KMS-11 (cell line): ENCODE data around the gene TEN1.

Source experiments
- H2AFZ ChIP-seq: fragments of 200-600 bp; sonication (generic); 2 replicates; pipeline ENCODE4 v1.6.1; 2016; ENCODE audit warnings: antibody characterized with exemption, mixed run types, low read depth
- H3K27ac ChIP-seq: fragments of 200-600 bp; sonication (generic); 2 replicates; pipeline ENCODE4 v1.6.1; 2016; ENCODE audit warnings: mild to moderate bottlenecking, mixed run types
- H3K27me3 ChIP-seq: fragments of 200-600 bp; sonication (generic); 2 replicates; pipeline ENCODE4 v1.6.1; 2017; ENCODE audit warnings: mild to moderate bottlenecking, low read depth, mixed run types, moderate library complexity; ENCODE audit not compliant: insufficient read depth
- H3K36me3 ChIP-seq: fragments of 200-600 bp; sonication (generic); 2 replicates; pipeline ENCODE4 v1.6.1; 2017; ENCODE audit warnings: mild to moderate bottlenecking, mixed run types; ENCODE audit not compliant: insufficient read depth
- H3K4me1 ChIP-seq: fragments of 200-600 bp; sonication (generic); 2 replicates; pipeline ENCODE4 v1.6.1; 2016; ENCODE audit warnings: mild to moderate bottlenecking, low read depth, mixed run types; ENCODE audit not compliant: poor library complexity, severe bottlenecking
- H3K4me2 ChIP-seq: fragments of 200-600 bp; sonication (generic); 2 replicates; pipeline ENCODE4 v1.7.0; 2016; ENCODE audit warnings: mild to moderate bottlenecking, mixed run types
- H3K4me3 ChIP-seq: fragments of 200-600 bp; sonication (generic); IDR thresholded peaks from 2 replicates; pipeline ENCODE4 v1.6.1; 2017; ENCODE audit warnings: low read depth, low read length, mixed read lengths; ENCODE audit not compliant: insufficient read depth
- H3K79me2 ChIP-seq: fragments of 200-600 bp; sonication (generic); 2 replicates; pipeline ENCODE4 v1.6.1; 2016; ENCODE audit warnings: low read depth, mixed run types; ENCODE audit not compliant: insufficient read depth
- H3K9ac ChIP-seq: fragments of 200-600 bp; sonication (generic); 2 replicates; pipeline ENCODE4 v1.6.1; 2016; ENCODE audit warnings: mild to moderate bottlenecking, mixed run types
- H4K20me1 ChIP-seq: fragments of 200-600 bp; sonication (generic); 2 replicates; pipeline ENCODE4 v1.6.1; 2016; ENCODE audit warnings: mild to moderate bottlenecking, mixed run types; ENCODE audit not compliant: insufficient read depth
- TF ChIP-seq, protein P1 (sequence below): fragments of 200-600 bp; sonication (generic); conservative IDR thresholded peaks from 2 replicates; pipeline ENCODE4 v1.6.1; 2017; ENCODE audit warnings: low read depth, mild to moderate bottlenecking, antibody characterized with exemption, low read length, moderate library complexity, mixed read lengths

The TEN1 gene

DNA sequence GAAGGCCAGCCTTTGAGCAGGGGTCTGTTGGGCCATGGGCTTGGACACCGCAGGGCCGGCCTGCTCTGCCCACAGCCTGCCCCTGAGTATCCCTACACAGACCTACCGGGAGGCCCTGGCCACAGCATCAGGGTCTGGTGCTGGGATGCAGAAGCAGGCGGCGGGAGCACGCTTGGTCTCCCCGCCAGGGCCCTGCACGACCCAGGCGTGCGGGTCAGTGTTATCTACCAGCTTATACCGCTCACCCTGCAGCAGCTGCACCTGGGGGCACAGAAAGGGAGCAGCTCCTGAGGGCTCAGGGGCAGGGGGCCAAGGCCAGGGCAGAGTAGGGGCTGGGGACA is 39.3 kb downstream of the TEN1 start:
- no peak overlapping the region for H3K9ac ChIP-seq
- no peak overlapping the region for H2AFZ ChIP-seq
- no peak overlapping the region for H3K4me3 ChIP-seq
- H3K4me1 ChIP-seq: peaks cover 3% of the 10 kb centered on the region
- no peaks in the 10 kb centered on the region for H3K36me3 ChIP-seq
- H3K4me2 ChIP-seq: no peak overlapping the region
- TF ChIP-seq, protein P1, sequence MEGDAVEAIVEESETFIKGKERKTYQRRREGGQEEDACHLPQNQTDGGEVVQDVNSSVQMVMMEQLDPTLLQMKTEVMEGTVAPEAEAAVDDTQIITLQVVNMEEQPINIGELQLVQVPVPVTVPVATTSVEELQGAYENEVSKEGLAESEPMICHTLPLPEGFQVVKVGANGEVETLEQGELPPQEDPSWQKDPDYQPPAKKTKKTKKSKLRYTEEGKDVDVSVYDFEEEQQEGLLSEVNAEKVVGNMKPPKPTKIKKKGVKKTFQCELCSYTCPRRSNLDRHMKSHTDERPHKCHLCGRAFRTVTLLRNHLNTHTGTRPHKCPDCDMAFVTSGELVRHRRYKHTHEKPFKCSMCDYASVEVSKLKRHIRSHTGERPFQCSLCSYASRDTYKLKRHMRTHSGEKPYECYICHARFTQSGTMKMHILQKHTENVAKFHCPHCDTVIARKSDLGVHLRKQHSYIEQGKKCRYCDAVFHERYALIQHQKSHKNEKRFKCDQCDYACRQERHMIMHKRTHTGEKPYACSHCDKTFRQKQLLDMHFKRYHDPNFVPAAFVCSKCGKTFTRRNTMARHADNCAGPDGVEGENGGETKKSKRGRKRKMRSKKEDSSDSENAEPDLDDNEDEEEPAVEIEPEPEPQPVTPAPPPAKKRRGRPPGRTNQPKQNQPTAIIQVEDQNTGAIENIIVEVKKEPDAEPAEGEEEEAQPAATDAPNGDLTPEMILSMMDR: no peak
- H3K27ac ChIP-seq: no peak overlapping the region
- H3K79me2 ChIP-seq: no peaks in the 10 kb centered on the region
- no peaks in the 10 kb centered on the region for H4K20me1 ChIP-seq
- H3K27me3 ChIP-seq: no peaks in the 10 kb centered on the region; the same call in 1 of the 2 replicates

GRCh38 chr17:76018801-76019200 is 39.8 kb downstream of the TEN1 start:
- Histone ChIP-seq H4K20me1 (no peaks in the 10 kb centered on the region), H3K4me3 (no peak overlapping the region), H3K4me2 (no peak overlapping the region), H3K27me3 (no peaks in the 10 kb centered on the region; the same call in 1 of the 2 replicates), H2AFZ (no peak overlapping the region), H3K27ac (no peak overlapping the region), H3K36me3 (no peaks in the 10 kb centered on the region), H3K9ac (no peak overlapping the region), H3K79me2 (no peaks in the 10 kb centered on the region), H3K4me1 (peaks cover 3% of the 10 kb centered on the region)
- TF ChIP-seq, protein P1: no peak

DNA sequence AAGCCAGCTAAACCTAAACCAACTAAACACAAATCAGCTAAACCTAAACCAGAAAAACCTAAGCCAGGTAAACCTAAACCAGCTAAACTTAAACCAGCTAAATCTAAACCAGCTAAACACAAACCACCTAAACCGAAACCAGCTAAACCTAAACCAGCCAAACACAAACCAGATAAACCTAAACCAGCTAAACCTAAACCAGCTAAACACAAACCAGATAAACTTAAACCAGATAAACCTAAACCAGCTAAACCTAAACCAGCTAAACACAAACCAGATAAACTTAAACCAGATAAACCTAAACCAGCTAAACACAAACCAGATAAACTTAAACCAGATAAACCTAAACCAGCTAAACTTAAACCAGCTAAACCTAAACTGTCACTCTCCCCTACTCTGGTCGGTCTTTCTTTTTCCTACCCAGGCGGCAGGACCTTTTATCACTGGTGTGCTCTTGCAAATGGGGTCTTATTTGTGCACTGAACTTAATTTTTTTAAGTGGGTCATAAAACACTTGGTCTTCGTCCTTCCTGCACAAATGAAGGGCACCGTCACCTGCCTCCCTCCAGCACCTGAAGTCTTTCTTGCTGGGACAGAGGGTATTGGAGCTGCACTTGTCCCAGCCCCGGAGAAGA is 40.9 kb downstream of the TEN1 start:
- H3K4me2 ChIP-seq: no peak overlapping the region
- H3K9ac ChIP-seq: no peak overlapping the region
- TF ChIP-seq, protein P1: no peak
- H3K36me3 ChIP-seq: no peaks in the 10 kb centered on the region
- no peaks in the 10 kb centered on the region; the same call in 1 of the 2 replicates for H3K27me3 ChIP-seq
- no peak overlapping the region for H2AFZ ChIP-seq
- no peaks in the 10 kb centered on the region for H3K4me1 ChIP-seq
- H3K79me2 ChIP-seq: no peaks in the 10 kb centered on the region
- H4K20me1 ChIP-seq: no peaks in the 10 kb centered on the region
- no peak overlapping the region for H3K27ac ChIP-seq
- H3K4me3 ChIP-seq: no peak overlapping the region

DNA sequence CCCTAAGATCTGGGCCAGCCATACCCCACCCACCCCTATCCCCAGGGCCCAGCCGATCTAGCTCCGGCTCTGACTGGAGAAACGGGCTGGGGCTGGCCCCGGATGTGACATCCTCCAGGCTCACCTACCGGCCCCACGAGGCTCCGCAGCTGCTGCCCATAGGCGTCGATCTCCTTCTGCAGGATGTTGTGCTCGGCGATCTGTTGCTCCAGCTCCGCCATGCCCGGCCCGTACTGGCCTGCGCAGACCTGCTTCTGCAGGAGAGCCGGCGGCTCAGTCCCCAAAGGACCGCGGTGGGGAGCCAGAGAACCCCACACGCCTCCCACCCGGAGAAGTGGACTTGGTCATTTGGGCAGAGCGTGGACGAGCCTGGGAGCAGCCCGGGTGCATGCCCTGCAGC is 43.2 kb downstream of the TEN1 start:
- Histone ChIP-seq H3K4me1 (no peaks in the 10 kb centered on the region), H2AFZ (no peak overlapping the region), H3K36me3 (no peaks in the 10 kb centered on the region), H4K20me1 (no peaks in the 10 kb centered on the region), H3K4me2 (no peak overlapping the region), H3K27me3 (no peaks in the 10 kb centered on the region; the same call in 1 of the 2 replicates), H3K4me3 (no peak overlapping the region), H3K27ac (no peak overlapping the region), H3K79me2 (no peaks in the 10 kb centered on the region), H3K9ac (no peak overlapping the region)
- TF ChIP-seq, protein P1: no peak
